Astrocyte (in vitro differentiated cells and primary cell): ENCODE measurements around the gene MYL4. TPM values are rescaled to one million over a fixed set of nuclear protein-coding genes. Genes with fewer than 3 reads are reported as not detected.
A peak's percentile ranks its signal among the peaks of the same experiment; 100 is the strongest.

Experiments used
- DNase-seq: peaks from one replicate; pipeline ENCODE4 v3.0.0-alpha.2; 2010; ENCODE audit warnings: low read depth
- FAIRE-seq: peaks from 2 replicates; lab custom pipeline; 2011; peaks lifted over from hg19 to GRCh38; lab: Jason Lieb, UNC
- H2AFZ ChIP-seq: 2 replicates; pipeline ENCODE4 v1.6.0; 2012; ENCODE audit warnings: low read depth, low read length, inconsistent platforms
- H3K27ac ChIP-seq: 2 replicates; pipeline ENCODE4 v1.5.1; 2011; ENCODE audit warnings: low read depth, low read length, inconsistent platforms
- H3K27me3 ChIP-seq: 2 replicates; pipeline ENCODE4 v1.6.0; 2011; ENCODE audit warnings: low read length, inconsistent platforms; ENCODE audit not compliant: insufficient read depth
- H3K36me3 ChIP-seq: 2 replicates; pipeline ENCODE4 v1.5.1; 2011; ENCODE audit warnings: low read length, inconsistent platforms; ENCODE audit not compliant: insufficient read depth
- H3K4me1 ChIP-seq: 2 replicates; pipeline ENCODE4 v1.5.1; 2011; ENCODE audit warnings: low read length, inconsistent platforms; ENCODE audit not compliant: insufficient read depth
- H3K4me2 ChIP-seq: 2 replicates; pipeline ENCODE4 v1.6.0; 2012; ENCODE audit warnings: low read length, inconsistent platforms
- H3K4me3 ChIP-seq: 2 replicates; pipeline ENCODE4 v1.5.1; 2011; ENCODE audit warnings: low read depth, mild to moderate bottlenecking, low read length, inconsistent platforms; ENCODE audit not compliant: insufficient read depth
- H3K79me2 ChIP-seq: 2 replicates; pipeline ENCODE4 v1.6.0; 2012; ENCODE audit warnings: mild to moderate bottlenecking, low read length, inconsistent platforms; ENCODE audit not compliant: insufficient read depth
- H3K9ac ChIP-seq: 2 replicates; pipeline ENCODE4 v1.6.0; 2012; ENCODE audit warnings: mild to moderate bottlenecking, low read length, inconsistent platforms
- H3K9me3 ChIP-seq: 2 replicates; pipeline ENCODE4 v1.5.1; 2012; ENCODE audit warnings: low read depth, mild to moderate bottlenecking, low read length, inconsistent platforms; ENCODE audit not compliant: insufficient read depth
- H4K20me1 ChIP-seq: 2 replicates; pipeline ENCODE4 v1.6.0; 2012; ENCODE audit warnings: low read length, inconsistent platforms; ENCODE audit not compliant: insufficient read depth
- H3K27ac Mint-ChIP-seq: one replicate; pipeline ENCODE4 v1.8.0; 2021; ENCODE audit warnings: mild to moderate bottlenecking, mixed read lengths; ENCODE audit not compliant: unreplicated experiment
- H3K27me3 Mint-ChIP-seq: one replicate; pipeline ENCODE4 v1.8.0; 2021; ENCODE audit warnings: low read depth, mixed read lengths; ENCODE audit not compliant: unreplicated experiment
- H3K36me3 Mint-ChIP-seq: one replicate; pipeline ENCODE4 v1.8.0; 2021; ENCODE audit warnings: low read depth, mixed read lengths; ENCODE audit not compliant: unreplicated experiment
- H3K4me1 Mint-ChIP-seq: one replicate; pipeline ENCODE4 v1.8.0; 2021; ENCODE audit warnings: low read depth, mixed read lengths; ENCODE audit not compliant: unreplicated experiment
- H3K4me3 Mint-ChIP-seq: one replicate; pipeline ENCODE4 v1.8.0; 2021; ENCODE audit warnings: mild to moderate bottlenecking, moderate library complexity, mixed read lengths; ENCODE audit not compliant: unreplicated experiment
- H3K9me3 Mint-ChIP-seq: one replicate; pipeline ENCODE4 v1.8.0; 2021; ENCODE audit warnings: mild to moderate bottlenecking, mixed read lengths; ENCODE audit not compliant: unreplicated experiment
- CTCF ChIP-seq: IDR thresholded peaks from 2 replicates; pipeline ENCODE4 v1.5.1; 2011; ENCODE audit warnings: low read depth, mild to moderate bottlenecking, inconsistent platforms, low read length, moderate library complexity; ENCODE audit not compliant: insufficient read depth
- EZH2 ChIP-seq: IDR thresholded peaks from 2 replicates; pipeline ENCODE4 v1.6.1; 2012; ENCODE audit warnings: mild to moderate bottlenecking, low read length, inconsistent platforms; ENCODE audit not compliant: insufficient read depth
- total RNA-seq: library from RNA; stranded (reverse); gene quantifications from 2 replicates; pipeline ENCODE4 v1.2.1, GENCODE V29; 2021

The MYL4 gene
- total RNA-seq, 1 donor from 2014 or later = 22.7 TPM

GRCh38 chr17:47224966-47225365, 15.8 kb downstream of the MYL4 start:
- Histone ChIP-seq H3K4me2 (peak overlapping the region; percentile 75), H3K27ac (peak overlapping the region; percentile 69), H3K27me3 (no peaks in the 10 kb centered on the region), H3K79me2 (no peaks in the 10 kb centered on the region), H3K9me3 (no peaks in the 10 kb centered on the region), H3K9ac (peak overlapping the region; percentile 46), H3K36me3 (no peaks in the 10 kb centered on the region), H3K4me1 (peaks cover 31% of the 10 kb centered on the region), H3K4me3 (no peak overlapping the region), H4K20me1 (no peaks in the 10 kb centered on the region), H2AFZ (peak overlapping the region; percentile 7)
- Mint-ChIP-seq H3K4me3 (no peak overlapping the region), H3K36me3 (peaks cover 18% of the 10 kb centered on the region), H3K4me1 (peaks cover 32% of the 10 kb centered on the region), H3K27me3 (peaks cover 16% of the 10 kb centered on the region), H3K9me3 (peaks cover 18% of the 10 kb centered on the region), H3K27ac (peak overlapping the region; percentile 64)
- DNase-seq (peak; percentile 24), FAIRE-seq (no peak)
- TF ChIP-seq CTCF = no peak
- no peak for TF ChIP-seq EZH2

DNA sequence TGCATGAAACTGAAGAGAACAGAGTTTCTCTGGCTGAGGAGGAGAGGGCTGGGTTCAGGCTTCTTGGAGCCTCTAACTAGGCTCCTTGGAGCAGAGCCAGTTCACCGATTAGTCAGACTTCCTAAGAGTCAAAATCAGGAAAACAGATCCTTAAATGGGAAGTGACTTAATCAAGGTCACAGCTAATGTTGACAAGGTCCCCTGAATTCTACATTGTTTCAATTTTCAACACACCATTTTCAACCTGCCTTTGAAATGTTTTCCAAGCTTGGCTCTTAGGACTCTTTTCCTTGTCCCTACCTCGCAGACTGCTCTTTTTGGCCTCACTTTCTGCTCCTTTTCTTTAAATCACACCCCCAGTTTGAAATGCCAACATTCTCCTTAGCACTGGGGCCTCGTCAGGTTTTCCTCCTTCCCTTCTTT, 16.3 kb downstream of the MYL4 start:
- H3K27me3 Mint-ChIP-seq = peaks cover 12% of the 10 kb centered on the region
- H4K20me1 ChIP-seq = no peaks in the 10 kb centered on the region
- peak; percentile 84 for FAIRE-seq
- TF ChIP-seq CTCF (no peak), EZH2 (no peak)
- H3K4me1 Mint-ChIP-seq = peaks cover 32% of the 10 kb centered on the region
- peak overlapping the region; percentile 64 for H3K27ac Mint-ChIP-seq
- no peak overlapping the region for H3K4me3 Mint-ChIP-seq
- no peaks in the 10 kb centered on the region for H3K79me2 ChIP-seq
- H3K9me3 ChIP-seq = no peaks in the 10 kb centered on the region
- H3K36me3 Mint-ChIP-seq = peaks cover 16% of the 10 kb centered on the region
- H3K27me3 ChIP-seq = no peaks in the 10 kb centered on the region
- H3K9ac ChIP-seq = peak overlapping the region; percentile 46
- peak; percentile 85 for DNase-seq
- H3K27ac ChIP-seq = peak overlapping the region; percentile 69
- H3K4me1 ChIP-seq = peaks cover 33% of the 10 kb centered on the region
- H3K9me3 Mint-ChIP-seq = peaks cover 18% of the 10 kb centered on the region
- no peaks in the 10 kb centered on the region for H3K36me3 ChIP-seq
- H3K4me2 ChIP-seq = peak overlapping the region; percentile 75
- peak overlapping the region; percentile 20 for H3K4me3 ChIP-seq
- peak overlapping the region; percentile 7 for H2AFZ ChIP-seq

DNA sequence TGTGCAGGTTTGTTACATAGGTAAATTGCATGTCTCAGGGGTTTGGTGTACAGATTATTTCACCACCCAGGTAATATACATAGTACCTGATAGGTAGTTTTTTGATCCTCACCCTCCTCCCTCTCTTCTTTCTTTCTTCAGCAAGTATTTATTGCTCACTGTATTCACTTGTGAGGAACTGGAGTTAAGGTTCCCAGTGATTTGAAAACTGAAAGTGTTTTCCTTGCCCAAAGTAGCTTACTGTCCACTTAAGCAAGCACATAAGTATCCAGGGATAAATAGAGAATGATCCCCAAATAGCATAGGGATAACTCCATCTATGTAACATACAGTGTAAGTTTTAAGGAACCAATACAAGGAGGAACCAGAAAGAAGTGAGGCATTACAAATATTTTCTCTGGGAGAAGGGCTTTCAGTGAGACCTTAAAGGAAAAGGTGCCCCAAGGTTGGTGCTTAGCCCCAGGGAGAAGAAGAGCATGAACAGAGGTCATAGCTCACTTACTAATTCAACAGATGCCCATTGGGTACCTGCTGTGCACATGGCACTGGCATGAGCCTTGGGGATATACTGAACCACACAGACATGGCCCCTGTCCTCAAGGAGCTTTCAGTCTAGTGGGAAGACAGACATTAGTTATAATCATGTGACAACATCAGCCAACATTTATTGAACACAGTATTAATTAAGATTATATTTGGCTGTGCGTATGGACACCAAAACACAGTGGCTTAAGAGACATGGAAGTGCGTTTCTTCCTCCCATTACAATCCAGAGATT, 17.0 kb downstream of the MYL4 start:
- Mint-ChIP-seq H3K27ac (peak overlapping the region; percentile 64), H3K4me1 (peaks cover 34% of the 10 kb centered on the region), H3K36me3 (peaks cover 16% of the 10 kb centered on the region), H3K4me3 (no peak overlapping the region), H3K9me3 (peaks cover 18% of the 10 kb centered on the region), H3K27me3 (peaks cover 10% of the 10 kb centered on the region)
- H2AFZ ChIP-seq = peak overlapping the region; percentile 2
- H3K4me3 ChIP-seq = no peak overlapping the region
- H3K27ac ChIP-seq = peak overlapping the region; percentile 69
- peaks cover 32% of the 10 kb centered on the region for H3K4me1 ChIP-seq
- TF ChIP-seq CTCF (no peak), EZH2 (no peak)
- H3K79me2 ChIP-seq = no peaks in the 10 kb centered on the region
- H4K20me1 ChIP-seq = no peaks in the 10 kb centered on the region
- no peaks in the 10 kb centered on the region for H3K27me3 ChIP-seq
- H3K4me2 ChIP-seq = peak overlapping the region; percentile 75
- no peak for FAIRE-seq
- DNase-seq = no peak
- H3K36me3 ChIP-seq = no peaks in the 10 kb centered on the region
- H3K9me3 ChIP-seq = no peaks in the 10 kb centered on the region
- no peak overlapping the region for H3K9ac ChIP-seq
